ENCODE results near the gene AGTR1.
"Not testable (repeated sequence)": the region's sequence is repeated elsewhere in the genome, so short reads cannot be mapped to it uniquely, and the experiment has no call there.

AGTR1 gene

GRCh38 chr3:148718982-148719862 is 21.5 kb downstream of the AGTR1 start:
- DNase-seq (ENCODE audit: low read depth, low spot score), result peak; percentile 28

GRCh38 chr3:148720873-148721272 is 23.2 kb downstream of the AGTR1 start:
- no peak for DNase-seq (ENCODE audit: low read depth, low spot score)

- DNase-seq (ENCODE audit: low read depth, low spot score), result peak; percentile 65
Measured at GRCh38 chr3:148723631-148724030, 25.9 kb downstream of the AGTR1 start.

GRCh38 chr3:148727231-148727630 is 29.5 kb downstream of the AGTR1 start:
- peak; percentile 29 for DNase-seq (ENCODE audit: low read depth, low spot score)

GRCh38 chr3:148728753-148729152 is 31.1 kb downstream of the AGTR1 start:
- DNase-seq (ENCODE audit: low read depth, low spot score), result no peak

- DNase-seq (ENCODE audit: low read depth, low spot score), result no peak
Measured at GRCh38 chr3:148729476-148730055, 31.9 kb downstream of the AGTR1 start.

- no peak for DNase-seq (ENCODE audit: low read depth, low spot score)
Measured at GRCh38 chr3:148730676-148731075, 33.0 kb downstream of the AGTR1 start.

GRCh38 chr3:148735597-148735996 is 37.9 kb downstream of the AGTR1 start:
- DNase-seq (ENCODE audit: low read depth, low spot score), result peak; percentile 24

- no peak for DNase-seq (ENCODE audit: low read depth, low spot score)
Measured at GRCh38 chr3:148736086-148736485, 38.4 kb downstream of the AGTR1 start.

- no peak for DNase-seq (ENCODE audit: low read depth, low spot score)
Measured at GRCh38 chr3:148737104-148737530, 39.4 kb downstream of the AGTR1 start.

GRCh38 chr3:148739720-148740119 is 42.0 kb downstream of the AGTR1 start:
- DNase-seq (ENCODE audit: low read depth, low spot score), result no peak

GRCh38 chr3:148740291-148740690 is 42.6 kb downstream of the AGTR1 start:
- no peak for DNase-seq (ENCODE audit: low read depth, low spot score)

GRCh38 chr3:148741219-148741618 is 43.5 kb downstream of the AGTR1 start:
- DNase-seq (ENCODE audit: low read depth, low spot score), result no peak

GRCh38 chr3:148742118-148742517 is 44.4 kb downstream of the AGTR1 start:
- DNase-seq (ENCODE audit: low read depth, low spot score), result no peak

- no peak for DNase-seq (ENCODE audit: low read depth, low spot score)
Measured at GRCh38 chr3:148746053-148746452, 48.4 kb downstream of the AGTR1 start.

GRCh38 chr3:148748283-148748682 is 50.6 kb downstream of the AGTR1 start:
- DNase-seq (ENCODE audit: low read depth, low spot score), result no peak

GRCh38 chr3:148750296-148750695 is 52.6 kb downstream of the AGTR1 start:
- DNase-seq (ENCODE audit: low read depth, low spot score), result no peak

GRCh38 chr3:148751461-148751860 is 53.8 kb downstream of the AGTR1 start:
- DNase-seq (ENCODE audit: low read depth, low spot score), result no peak

- DNase-seq (ENCODE audit: low read depth, low spot score), result not testable (repeated sequence)
Measured at GRCh38 chr3:148753385-148753784, 55.7 kb downstream of the AGTR1 start.

- no peak for DNase-seq (ENCODE audit: low read depth, low spot score)
Measured at GRCh38 chr3:148755570-148755969, 57.9 kb downstream of the AGTR1 start.

GRCh38 chr3:148756311-148756710 is 58.6 kb downstream of the AGTR1 start:
- no peak for DNase-seq (ENCODE audit: low read depth, low spot score)

- DNase-seq (ENCODE audit: low read depth, low spot score), result peak; percentile 67
Measured at GRCh38 chr3:148757238-148758215, 59.8 kb downstream of the AGTR1 start.

All from astrocyte of the hippocampus (primary cell).